Measurements from ENCODE around the gene NLRP12. TPM values are rescaled to one million over a fixed set of nuclear protein-coding genes. Genes with fewer than 3 reads are reported as not detected.
"Not testable (repeated sequence)": the region's sequence is repeated elsewhere in the genome, so short reads cannot be mapped to it uniquely, and the experiment has no call there.

The NLRP12 gene
- total RNA-seq, 3 donors from 2014 or later (not counting 1 experiment from before 2014, with no cell fraction given), result 0.35 to 13.6 (median 0.84) TPM

GRCh38 chr19:53840241-53840640 lies 16.1 kb upstream of the NLRP12 start:
- intact Hi-C loops (cut with micrococcal nuclease); H3K9me3 ChIP-seq (ENCODE audit: control insufficient read depth, insufficient read depth, low read length); H3K9me3 Mint-ChIP-seq; H3K27me3 ChIP-seq (ENCODE audit: control insufficient read depth, insufficient read depth, low read length); H3K4me3 ChIP-seq (ENCODE audit: low read length); H3K4me1 ChIP-seq (ENCODE audit: control insufficient read depth, insufficient read depth, low read length); ATAC-seq; H3K27ac Mint-ChIP-seq; H3K36me3 Mint-ChIP-seq; DNase-seq; H3K4me1 Mint-ChIP-seq; H3K27me3 Mint-ChIP-seq (ENCODE audit: low read depth in 2 of 2); H3K27ac ChIP-seq (ENCODE audit: low read length); H3K4me3 Mint-ChIP-seq; H3K36me3 ChIP-seq (ENCODE audit: control insufficient read depth, insufficient read depth, low read length): not testable (repeated sequence)
- WGBS (ENCODE audit: insufficient coverage), result 94% methylated on average over 11 of the region's 12 CpGs

- H3K27me3 ChIP-seq (ENCODE audit: control insufficient read depth, insufficient read depth, low read length); H3K9me3 Mint-ChIP-seq; H3K4me1 ChIP-seq (ENCODE audit: control insufficient read depth, insufficient read depth, low read length); H3K27ac Mint-ChIP-seq; intact Hi-C loops (cut with micrococcal nuclease); DNase-seq; H3K36me3 ChIP-seq (ENCODE audit: control insufficient read depth, insufficient read depth, low read length); H3K4me3 Mint-ChIP-seq; H3K27ac ChIP-seq (ENCODE audit: low read length); H3K4me1 Mint-ChIP-seq; H3K4me3 ChIP-seq (ENCODE audit: low read length); H3K36me3 Mint-ChIP-seq; ATAC-seq; H3K9me3 ChIP-seq (ENCODE audit: control insufficient read depth, insufficient read depth, low read length): not testable (repeated sequence)
- no CpG with 5 or more reads among the region's 5 CpGs for WGBS (ENCODE audit: insufficient coverage)
- peaks cover 9 to 26% of the 10 kb centered on the region in 2 donors for H3K27me3 Mint-ChIP-seq (ENCODE audit: low read depth in 2 of 2)
Measured at GRCh38 chr19:53838446-53838845, 14.3 kb upstream of the NLRP12 start.

- H3K27ac ChIP-seq (ENCODE audit: low read length); H3K36me3 Mint-ChIP-seq; H3K27me3 ChIP-seq (ENCODE audit: control insufficient read depth, insufficient read depth, low read length); DNase-seq; intact Hi-C loops (cut with micrococcal nuclease); H3K9me3 ChIP-seq (ENCODE audit: control insufficient read depth, insufficient read depth, low read length); H3K4me1 ChIP-seq (ENCODE audit: control insufficient read depth, insufficient read depth, low read length); H3K4me3 Mint-ChIP-seq; H3K27ac Mint-ChIP-seq; H3K4me1 Mint-ChIP-seq; H3K4me3 ChIP-seq (ENCODE audit: low read length); ATAC-seq; H3K36me3 ChIP-seq (ENCODE audit: control insufficient read depth, insufficient read depth, low read length); H3K9me3 Mint-ChIP-seq: not testable (repeated sequence)
- WGBS (ENCODE audit: insufficient coverage), result 10% methylated on average over 10 of the region's 13 CpGs
- H3K27me3 Mint-ChIP-seq (ENCODE audit: low read depth in 2 of 2), result peaks cover 33 to 45% of the 10 kb centered on the region in 2 donors
Measured at GRCh38 chr19:53832861-53833260, 8.7 kb upstream of the NLRP12 start.

GRCh38 chr19:53828531-53828930 lies 4.4 kb upstream of the NLRP12 start:
- H3K4me1 ChIP-seq (ENCODE audit: control insufficient read depth, insufficient read depth, low read length), result no peaks in the 10 kb centered on the region
- no peak overlapping the region for H3K27ac Mint-ChIP-seq
- H3K4me3 ChIP-seq (ENCODE audit: low read length), result no peak overlapping the region
- 36% methylated on average over 3 of the region's 3 CpGs for WGBS (ENCODE audit: insufficient coverage)
- intact Hi-C loops (cut with micrococcal nuclease), result no loop called here
- no peaks in the 10 kb centered on the region for H3K36me3 ChIP-seq (ENCODE audit: control insufficient read depth, insufficient read depth, low read length)
- H3K27me3 Mint-ChIP-seq (ENCODE audit: low read depth in 2 of 2), result peaks cover 32 to 33% of the 10 kb centered on the region in 2 donors
- DNase-seq, result no peak
- peaks cover 3% of the 10 kb centered on the region for H3K27me3 ChIP-seq (ENCODE audit: control insufficient read depth, insufficient read depth, low read length)
- H3K9me3 ChIP-seq (ENCODE audit: control insufficient read depth, insufficient read depth, low read length), result no peaks in the 10 kb centered on the region
- no peak for ATAC-seq
- no peaks in the 10 kb centered on the region for H3K36me3 Mint-ChIP-seq
- no peak overlapping the region for H3K27ac ChIP-seq (ENCODE audit: low read length)
- TF ChIP-seq CTCF (IDR thresholded peaks at IDR 0.05), result no peak
- peaks cover 0 to 4% of the 10 kb centered on the region in 2 donors for H3K4me1 Mint-ChIP-seq
- H3K9me3 Mint-ChIP-seq, result no peaks in the 10 kb centered on the region
- no peak overlapping the region for H3K4me3 Mint-ChIP-seq

GRCh38 chr19:53826876-53827275 lies 2.8 kb upstream of the NLRP12 start:
- Mint-ChIP-seq H3K27me3 (ENCODE audit: low read depth in 2 of 2) (peaks cover 17% of the 10 kb centered on the region in 2 donors), H3K4me1 (no peaks in the 10 kb centered on the region), H3K9me3 (no peaks in the 10 kb centered on the region), H3K4me3 (no peak overlapping the region), H3K27ac (no peak overlapping the region), H3K36me3 (no peaks in the 10 kb centered on the region)
- Histone ChIP-seq H3K27me3 (ENCODE audit: control insufficient read depth, insufficient read depth, low read length) (peaks cover 3% of the 10 kb centered on the region), H3K4me1 (ENCODE audit: control insufficient read depth, insufficient read depth, low read length) (no peaks in the 10 kb centered on the region), H3K4me3 (ENCODE audit: low read length) (no peak overlapping the region), H3K9me3 (ENCODE audit: control insufficient read depth, insufficient read depth, low read length) (no peaks in the 10 kb centered on the region), H3K36me3 (ENCODE audit: control insufficient read depth, insufficient read depth, low read length) (no peaks in the 10 kb centered on the region), H3K27ac (ENCODE audit: low read length) (no peak overlapping the region)
- TF ChIP-seq CTCF (IDR thresholded peaks at IDR 0.05), result no peak
- DNase-seq (no peak), ATAC-seq (no peak)
- 77% methylated on average over 5 of the region's 7 CpGs for WGBS (ENCODE audit: insufficient coverage)
- intact Hi-C loops (cut with micrococcal nuclease), result no loop called here
